GM19463 (cell line): ENCODE data around the gene PALLD.

Source experiments
- ATAC-seq: cut with Tn5 transposase; IDR thresholded peaks from one replicate; pipeline ENCODE4 v1.9.1; 2021; ENCODE audit warnings: mild to moderate bottlenecking, moderate library complexity; ENCODE audit not compliant: unreplicated experiment

PALLD gene

DNA sequence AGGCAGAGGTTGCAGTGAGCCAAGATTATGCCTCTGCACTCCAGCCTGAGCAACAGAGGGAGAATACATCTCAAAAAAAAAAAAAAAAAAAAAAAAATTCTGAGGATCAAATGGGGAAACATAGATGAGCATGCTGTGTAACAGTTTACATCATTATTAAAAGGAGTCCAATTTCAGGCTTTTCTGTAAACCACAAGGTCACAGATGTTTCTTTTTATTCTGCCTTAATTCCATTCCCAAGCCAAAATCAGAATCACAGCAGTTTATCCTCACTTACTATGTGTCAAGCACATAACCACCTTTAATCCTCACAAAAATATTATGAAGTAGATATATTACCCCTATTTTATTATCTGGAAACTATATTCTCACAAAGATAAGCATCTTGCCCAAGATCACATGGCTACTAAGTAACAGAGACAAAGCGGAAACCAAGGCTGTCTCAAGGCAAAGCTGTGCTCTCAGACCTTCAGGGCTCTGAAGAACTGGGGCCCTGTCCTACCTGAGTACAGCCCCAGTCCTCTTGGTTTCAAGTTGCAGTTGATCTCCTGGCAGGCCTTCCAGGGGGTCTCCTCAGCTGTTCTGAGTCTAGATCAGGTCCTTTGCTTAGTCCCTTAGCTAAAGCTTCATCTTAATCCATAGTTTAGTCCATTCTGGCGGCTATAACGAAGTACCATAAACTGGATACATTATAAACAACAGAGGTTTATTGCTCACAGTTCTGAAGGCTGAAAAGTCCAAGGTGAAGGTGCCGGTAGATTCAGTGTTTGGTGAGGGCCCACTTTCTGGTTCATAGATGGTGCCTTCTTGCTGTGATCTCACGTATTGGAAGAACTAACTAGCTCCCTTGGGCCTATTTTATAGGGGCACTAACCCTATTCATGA is 141.3 kb downstream of the PALLD start:
- no peak for ATAC-seq

DNA sequence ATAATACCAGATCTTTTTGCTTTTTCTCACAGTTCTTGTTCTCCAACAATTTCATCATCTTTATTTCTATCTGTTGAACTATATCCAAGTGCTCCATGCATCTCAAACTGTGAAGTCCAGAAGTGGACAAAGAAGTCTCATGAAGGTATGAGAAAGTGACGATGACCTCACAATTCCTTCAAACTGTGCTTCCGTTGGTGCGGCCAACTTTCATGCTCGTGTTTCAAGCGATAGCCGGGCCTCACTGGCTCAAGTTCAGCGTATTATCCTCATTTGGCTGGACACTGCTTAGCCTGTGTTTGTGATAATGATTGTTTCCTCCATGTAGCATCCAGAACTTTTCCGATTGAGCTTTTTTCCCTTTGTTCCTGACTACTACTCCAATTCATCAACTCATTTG is 143.1 kb downstream of the PALLD start:
- no peak for ATAC-seq

DNA sequence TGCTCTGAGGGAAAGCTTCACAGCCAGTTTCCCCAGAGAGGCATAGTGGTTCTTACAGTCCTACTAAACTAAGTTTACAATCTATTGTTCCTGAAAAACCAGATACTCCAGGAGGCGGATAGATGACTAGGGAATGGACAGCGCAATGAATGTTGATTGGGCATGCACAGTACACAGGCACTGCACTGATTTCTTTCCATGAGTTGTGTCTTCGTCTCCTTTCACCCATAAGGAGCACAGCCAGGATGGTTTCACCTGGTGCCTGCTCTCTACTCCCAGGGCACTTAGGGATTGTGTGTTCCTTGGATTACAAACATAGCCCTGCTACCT is 144.9 kb downstream of the PALLD start:
- ATAC-seq = no peak

GRCh38 chr4:168642591-168642990 is 145.7 kb downstream of the PALLD start:
- ATAC-seq = no peak

- ATAC-seq = no peak
These were observed 146.4 kb downstream of the PALLD start for GRCh38 chr4:168643111-168643795.

DNA sequence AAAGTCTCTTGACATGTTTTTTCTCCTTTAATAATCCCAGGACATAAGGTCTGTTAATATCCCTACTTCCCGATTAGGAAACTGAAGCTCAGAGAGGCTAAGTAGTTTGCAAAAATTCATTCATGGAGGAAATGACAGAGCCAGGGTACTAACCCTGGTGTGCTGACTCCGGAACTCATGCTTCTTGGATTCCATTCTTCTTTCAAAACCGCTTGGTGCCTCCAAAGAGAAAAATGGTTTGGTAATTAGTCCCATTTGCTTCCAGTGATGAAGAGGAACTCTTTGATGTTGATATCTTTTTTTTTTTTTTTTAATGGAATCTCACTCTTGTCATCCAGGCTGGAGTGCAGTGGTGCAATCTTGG is 146.9 kb downstream of the PALLD start:
- ATAC-seq = no peak

DNA sequence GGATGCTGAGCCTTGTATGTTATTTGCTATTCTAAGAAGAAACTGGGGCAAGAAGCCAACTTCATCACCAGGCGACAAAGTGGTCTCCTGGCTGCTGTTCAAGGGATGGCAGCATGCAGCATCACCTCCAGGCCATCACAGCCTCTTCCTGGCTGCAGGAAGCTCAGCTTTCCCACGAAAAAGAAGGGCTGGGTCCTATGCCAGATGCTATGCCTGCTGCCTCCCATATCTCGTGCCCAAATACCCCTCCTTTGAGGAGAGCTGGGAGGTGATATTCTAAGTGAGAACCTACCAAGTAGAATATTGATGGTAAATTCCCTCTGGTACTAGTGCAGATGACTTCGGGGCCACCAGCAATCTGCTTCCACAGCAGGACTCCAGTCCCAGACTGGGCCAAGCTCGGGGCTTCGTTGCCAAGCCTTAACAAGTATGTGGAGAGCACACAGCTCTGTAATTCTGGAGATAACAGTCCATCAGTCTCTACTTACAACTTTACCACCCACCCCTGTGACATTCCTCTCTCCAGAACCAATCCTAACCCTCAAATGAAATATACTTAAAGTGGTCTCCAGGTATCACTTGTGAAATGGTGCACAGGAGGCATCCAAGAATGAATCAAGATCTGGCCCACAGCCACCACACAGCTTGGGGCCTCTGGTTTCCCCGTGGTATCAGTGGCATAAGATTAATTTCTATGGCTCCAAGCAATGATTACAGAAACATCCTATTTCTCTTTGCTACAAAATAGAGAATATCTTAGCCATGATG is 149.3 kb downstream of the PALLD start:
- no peak for ATAC-seq

DNA sequence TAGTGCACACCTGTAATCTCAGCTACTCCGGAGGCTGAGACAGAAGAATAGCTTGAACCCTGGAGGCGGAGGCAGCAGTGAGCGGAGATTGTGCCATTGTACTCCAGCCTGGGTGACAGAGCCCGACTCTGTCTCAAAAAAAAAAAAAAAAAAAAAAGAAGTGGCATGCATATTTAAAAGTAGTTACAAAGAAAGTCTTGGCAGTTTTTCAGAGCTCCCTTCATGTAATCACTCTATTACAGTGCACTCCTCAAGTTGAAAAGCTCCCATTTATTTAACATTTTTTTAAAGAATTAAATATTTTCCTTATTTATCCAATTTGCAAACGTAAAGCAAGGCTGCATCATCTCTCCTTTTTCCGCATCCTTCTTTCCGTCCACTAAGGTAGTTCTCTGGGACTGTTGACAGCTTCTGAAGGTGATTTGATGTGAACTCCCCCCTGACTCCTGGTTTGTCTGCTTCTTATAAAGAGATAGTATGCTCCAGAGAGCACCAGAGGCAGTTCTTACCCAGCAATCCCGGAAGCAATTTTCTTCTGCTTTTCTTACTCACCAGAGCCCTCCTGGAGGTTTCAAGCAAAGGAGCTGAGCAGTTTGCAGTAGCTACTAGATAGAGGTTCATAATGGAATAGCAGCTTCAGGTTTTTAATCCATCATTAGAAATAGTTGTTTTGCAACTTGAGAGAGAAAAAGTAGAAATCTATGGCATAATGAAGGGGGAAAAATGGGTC is 151.0 kb downstream of the PALLD start:
- no peak for ATAC-seq

DNA sequence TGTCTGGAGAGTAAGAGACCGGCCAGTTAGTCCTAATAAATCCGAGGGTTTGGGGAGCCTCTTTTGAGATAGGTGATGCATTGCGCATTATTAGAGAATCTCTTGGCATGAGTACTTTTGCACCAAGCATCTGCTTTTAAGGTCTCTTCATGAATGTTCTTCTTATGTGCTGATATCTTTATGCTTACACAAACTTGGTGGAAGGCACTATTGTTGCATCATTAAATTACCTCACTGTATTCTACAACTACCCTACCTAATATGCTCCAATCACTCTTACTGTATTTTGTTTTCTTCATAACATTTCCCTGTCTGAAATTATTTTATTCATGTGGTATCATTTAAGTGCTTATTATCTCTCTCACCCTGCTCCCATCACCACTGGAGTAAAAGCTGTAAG is 151.6 kb downstream of the PALLD start:
- ATAC-seq = no peak

DNA sequence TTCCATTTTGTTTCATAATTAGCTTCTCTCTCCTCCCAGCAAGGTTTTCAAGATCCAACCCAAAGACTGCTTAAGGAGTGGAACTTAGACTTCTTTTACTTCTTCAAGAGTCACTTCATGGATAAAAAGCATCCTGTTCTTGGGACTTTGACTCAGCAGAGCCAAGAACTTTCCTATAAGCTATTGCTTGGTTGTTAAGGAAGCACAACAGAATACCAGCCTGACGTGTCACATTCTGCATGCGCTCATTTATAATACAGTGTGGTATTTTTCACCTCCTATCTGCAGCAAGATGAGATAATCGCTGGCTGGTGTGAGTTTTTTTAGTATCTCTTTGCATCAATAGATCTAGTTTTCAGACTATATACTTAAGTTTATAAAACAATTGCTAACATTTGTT is 152.1 kb downstream of the PALLD start:
- ATAC-seq = no peak

- ATAC-seq = no peak
These were observed 154.5 kb downstream of the PALLD start for GRCh38 chr4:168651374-168651773.

- no peak for ATAC-seq
These were observed 155.0 kb downstream of the PALLD start for GRCh38 chr4:168651864-168652263.

GRCh38 chr4:168652755-168653154 is 155.9 kb downstream of the PALLD start:
- ATAC-seq = no peak

DNA sequence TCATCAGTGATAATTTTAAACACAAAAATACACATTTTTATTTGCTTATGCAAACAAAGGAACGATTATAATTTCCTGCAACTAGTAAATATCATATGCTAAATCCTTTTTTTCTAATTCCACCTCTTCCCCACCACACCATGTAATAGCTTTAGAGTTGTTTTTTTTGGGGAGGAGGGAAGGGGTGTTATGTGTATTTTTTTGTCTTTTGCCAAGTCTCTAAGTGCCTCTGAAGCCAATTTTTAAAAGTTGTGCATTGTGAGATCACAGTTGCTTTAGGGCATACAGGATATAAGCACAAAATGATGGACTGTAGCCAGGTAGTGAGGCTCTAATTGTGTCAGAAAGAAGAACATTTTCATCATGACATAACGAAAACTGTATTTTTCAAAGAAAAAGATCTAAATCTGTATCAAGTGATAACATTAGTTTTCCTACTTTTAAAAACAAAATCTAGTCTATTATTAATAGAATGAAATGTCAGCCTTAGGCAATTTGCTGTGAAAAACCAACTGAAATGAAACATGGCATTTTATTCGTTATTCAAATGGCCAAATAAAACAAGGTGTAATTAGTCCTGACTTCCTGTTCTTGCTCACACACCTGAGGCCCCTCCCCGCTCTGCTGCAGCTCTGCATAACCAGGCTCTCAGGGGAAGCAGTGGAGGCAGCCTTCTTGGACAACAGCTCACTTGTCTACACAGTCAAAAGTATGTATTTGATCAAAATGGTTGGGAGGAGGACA is 157.4 kb downstream of the PALLD start:
- no peak for ATAC-seq

- ATAC-seq = no peak
These were observed 158.0 kb downstream of the PALLD start for GRCh38 chr4:168654848-168655174.

DNA sequence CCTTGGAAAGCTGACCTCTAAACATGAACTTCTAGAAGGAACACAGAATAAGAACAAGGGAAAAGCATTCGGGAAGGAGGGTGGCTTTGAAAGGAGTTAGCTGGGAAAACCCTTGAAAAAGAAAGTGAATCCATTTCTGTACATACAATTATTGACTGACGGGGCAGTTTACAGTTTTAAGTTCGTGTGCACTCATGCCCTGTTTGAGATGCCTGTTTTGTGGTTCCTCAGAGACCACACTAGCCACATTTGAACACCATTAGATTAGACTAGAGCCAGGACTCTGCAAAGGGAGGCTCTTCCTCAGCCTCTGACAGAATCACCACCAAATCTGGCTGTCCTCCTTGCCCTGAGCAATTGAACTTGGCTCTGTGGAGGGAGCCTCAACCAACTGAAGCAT is 158.3 kb downstream of the PALLD start:
- no peak for ATAC-seq

DNA sequence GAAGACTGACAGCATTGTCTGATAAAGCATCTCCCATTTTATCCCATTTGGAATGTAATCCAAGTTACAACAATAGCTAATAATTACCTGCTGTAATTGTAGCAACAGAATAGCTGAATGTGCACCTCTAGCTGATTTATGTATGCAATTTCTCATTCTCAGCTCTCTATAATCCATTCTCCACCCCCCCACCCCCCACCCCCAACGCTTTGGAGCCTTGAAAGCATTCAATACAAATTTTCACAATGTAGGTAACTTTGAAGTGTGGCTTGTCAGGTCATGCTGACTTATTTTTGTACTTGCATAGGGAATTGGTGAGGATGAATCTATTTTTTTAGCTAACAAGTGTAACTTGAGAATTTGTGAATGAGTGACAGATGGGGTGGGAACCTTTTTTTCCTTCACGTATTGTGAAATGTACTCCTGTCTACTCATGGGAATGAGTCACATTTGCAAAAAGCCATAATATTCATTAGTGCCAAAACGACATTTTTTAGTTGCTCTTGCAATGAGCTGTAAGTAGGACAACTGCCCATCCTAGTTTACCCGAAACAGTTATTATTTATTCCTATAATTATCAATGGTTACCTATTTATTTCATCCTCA is 159.3 kb downstream of the PALLD start:
- ATAC-seq = no peak

DNA sequence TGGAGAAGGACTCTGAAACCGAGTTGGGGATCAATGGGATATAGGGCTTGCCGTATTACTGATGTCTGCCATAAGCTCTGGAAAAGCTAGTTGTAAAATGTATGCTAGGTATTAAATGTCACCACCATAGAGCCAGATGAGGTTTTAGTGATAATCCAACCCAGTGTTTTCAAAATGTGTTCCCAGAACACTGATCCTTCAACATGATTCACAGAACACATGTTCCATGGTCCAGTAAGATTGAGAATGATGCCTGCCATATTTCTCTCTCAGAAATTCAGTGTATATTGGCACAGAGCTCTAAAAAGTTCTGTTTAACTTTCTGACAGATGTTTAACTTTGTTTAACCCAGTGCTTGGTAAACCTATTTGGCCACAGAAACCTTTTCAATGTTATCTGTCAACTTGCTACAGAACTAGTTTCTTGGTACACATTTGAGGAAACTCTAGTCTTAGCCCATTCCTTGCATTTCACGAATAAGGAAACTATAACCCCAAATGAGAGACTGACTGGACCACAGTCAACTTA is 160.2 kb downstream of the PALLD start:
- no peak for ATAC-seq

- ATAC-seq = no peak
These were observed 161.9 kb downstream of the PALLD start for GRCh38 chr4:168658751-168659150.
